Trophoblast cell (in vitro differentiated cells and primary cell): ENCODE data around the gene ERVMER34-1.

Experiments
- DNase-seq, 2 donors: peaks; one replicate each; pipeline ENCODE4 v3.0.0-alpha.2; 2016
- H2AFZ ChIP-seq: 2 replicates; pipeline ENCODE4 v1.6.1; 2013; ENCODE audit warnings: low read length, moderate library complexity, mild to moderate bottlenecking; ENCODE audit not compliant: insufficient read depth, poor library complexity
- H2AK5ac ChIP-seq: 2 replicates; pipeline ENCODE4 v1.6.1; 2013; ENCODE audit warnings: mild to moderate bottlenecking, low read length
- H2BK120ac ChIP-seq: 2 replicates; pipeline ENCODE4 v1.6.1; 2013; ENCODE audit warnings: low read length, mild to moderate bottlenecking, moderate library complexity; ENCODE audit not compliant: insufficient read depth, poor library complexity
- H2BK12ac ChIP-seq: 2 replicates; pipeline ENCODE4 v1.6.1; 2013; ENCODE audit warnings: mild to moderate bottlenecking, low read length, moderate library complexity
- H2BK5ac ChIP-seq: 2 replicates; pipeline ENCODE4 v1.6.1; 2013; ENCODE audit warnings: low read length, low read depth, moderate library complexity, mild to moderate bottlenecking; ENCODE audit not compliant: poor library complexity
- H3K14ac ChIP-seq: 2 replicates; pipeline ENCODE4 v1.6.1; 2013; ENCODE audit warnings: mild to moderate bottlenecking, low read length
- H3K18ac ChIP-seq: 2 replicates; pipeline ENCODE4 v1.6.1; 2013; ENCODE audit warnings: mild to moderate bottlenecking, low read length
- H3K23ac ChIP-seq: 2 replicates; pipeline ENCODE4 v1.6.1; 2013; ENCODE audit warnings: low read length
- H3K27ac ChIP-seq: 2 replicates; pipeline ENCODE4 v1.5.1; 2013; ENCODE audit warnings: low read depth, mild to moderate bottlenecking, inconsistent platforms, low read length, moderate library complexity
- H3K27me3 ChIP-seq: 2 replicates; pipeline ENCODE4 v1.6.1; 2013; ENCODE audit warnings: inconsistent platforms, mild to moderate bottlenecking, low read length, moderate library complexity; ENCODE audit not compliant: insufficient read depth
- H3K36me3 ChIP-seq, 2 experiments: 1 replicate in 1 of 2; 2 replicates in 1 of 2; pipeline ENCODE4 v1.6.1; 2013; ENCODE audit warnings: low read length in 2 of 2, mild to moderate bottlenecking in 2 of 2, moderate library complexity in 1 of 2; ENCODE audit not compliant: insufficient read depth in 2 of 2, control insufficient read depth in 1 of 2
- H3K4ac ChIP-seq: 2 replicates; pipeline ENCODE4 v1.6.1; 2013; ENCODE audit warnings: low read depth, mild to moderate bottlenecking, low read length, moderate library complexity
- H3K4me1 ChIP-seq, 2 experiments: 1 replicate in 1 of 2; 2 replicates in 1 of 2; pipeline ENCODE4 v1.6.1; 2013; ENCODE audit warnings: low read length in 2 of 2, mild to moderate bottlenecking in 2 of 2, moderate library complexity in 1 of 2; ENCODE audit not compliant: insufficient read depth in 2 of 2, control insufficient read depth in 1 of 2
- H3K4me2 ChIP-seq: 2 replicates; pipeline ENCODE4 v1.6.1; 2013; ENCODE audit warnings: inconsistent platforms, mild to moderate bottlenecking, low read length, moderate library complexity
- H3K4me3 ChIP-seq: 2 replicates; pipeline ENCODE4 v1.5.1; 2013; ENCODE audit warnings: mild to moderate bottlenecking, low read depth, low read length, inconsistent platforms
- H3K79me1 ChIP-seq: one replicate; pipeline ENCODE4 v1.6.1; 2013; ENCODE audit warnings: low read length
- H3K79me2 ChIP-seq: 2 replicates; pipeline ENCODE4 v1.6.1; 2013; ENCODE audit warnings: low read length, mild to moderate bottlenecking; ENCODE audit not compliant: control insufficient read depth, insufficient read depth, poor library complexity
- H3K9ac ChIP-seq: 2 replicates; pipeline ENCODE4 v1.6.1; 2013; ENCODE audit warnings: mild to moderate bottlenecking, low read length
- H3K9me3 ChIP-seq: 2 replicates; pipeline ENCODE4 v1.6.1; 2013; ENCODE audit warnings: low read depth, mild to moderate bottlenecking, control low read depth, inconsistent platforms, low read length; ENCODE audit not compliant: insufficient read depth
- H4K12ac ChIP-seq: 2 replicates; pipeline ENCODE4 v1.6.1; 2013; ENCODE audit warnings: low read depth, mild to moderate bottlenecking, low read length, moderate library complexity
- H4K8ac ChIP-seq: 2 replicates; pipeline ENCODE4 v1.6.1; 2013; ENCODE audit warnings: low read depth, mild to moderate bottlenecking, low read length, moderate library complexity
- H4K91ac ChIP-seq: one replicate; pipeline ENCODE4 v1.6.1; 2013; ENCODE audit warnings: low read depth, mild to moderate bottlenecking, low read length, moderate library complexity
- WGBS: extraction: QIAGEN DNeasy Blood & Tissue Kit; methylation state at CpG from one replicate; pipeline ENCODE4 v1.1.7; 2013; ENCODE audit warnings: missing lambda C conversion rate; ENCODE audit not compliant: insufficient read length, insufficient coverage; ENCODE audit errors: extremely low coverage; 5-methylcytosine and 5-hydroxymethylcytosine counted together

Gene ERVMER34-1

GRCh38 chr4:52704133-52704532 is 47.1 kb downstream of the ERVMER34-1 start:
- H3K14ac ChIP-seq = no peak overlapping the region
- no peak overlapping the region for H3K4me3 ChIP-seq
- no peak overlapping the region for H2AK5ac ChIP-seq
- H3K4ac ChIP-seq = no peak overlapping the region
- no peak overlapping the region for H3K27ac ChIP-seq
- H3K79me2 ChIP-seq = no peaks in the 10 kb centered on the region
- no peak overlapping the region for H2BK12ac ChIP-seq
- no peak overlapping the region for H3K23ac ChIP-seq
- no peak overlapping the region for H4K12ac ChIP-seq
- no peak overlapping the region for H4K8ac ChIP-seq
- no CpG with 5 or more reads among the region's 1 CpG for WGBS
- H3K9ac ChIP-seq = no peak overlapping the region
- no peaks in the 10 kb centered on the region for H3K4me1 ChIP-seq
- no peaks in the 10 kb centered on the region for H3K79me1 ChIP-seq
- no peak overlapping the region for H2BK5ac ChIP-seq
- no peaks in the 10 kb centered on the region for H3K27me3 ChIP-seq
- no peak for DNase-seq
- H4K91ac ChIP-seq = no peak overlapping the region
- H3K9me3 ChIP-seq = no peaks in the 10 kb centered on the region
- H3K18ac ChIP-seq = no peak overlapping the region
- no peak overlapping the region for H3K4me2 ChIP-seq
- no peak overlapping the region for H2AFZ ChIP-seq
- H2BK120ac ChIP-seq = no peak overlapping the region
- no peaks in the 10 kb centered on the region for H3K36me3 ChIP-seq

GRCh38 chr4:52701207-52701606 is 50.0 kb downstream of the ERVMER34-1 start:
- no peak for DNase-seq
- no peak overlapping the region for H4K91ac ChIP-seq
- no CpG with 5 or more reads among the region's 3 CpGs for WGBS

GRCh38 chr4:52694936-52695335 is 56.3 kb downstream of the ERVMER34-1 start:
- Histone ChIP-seq H2AFZ (no peak overlapping the region), H2BK120ac (no peak overlapping the region), H4K8ac (no peak overlapping the region), H3K4me3 (no peak overlapping the region), H3K18ac (no peak overlapping the region), H3K27me3 (no peaks in the 10 kb centered on the region), H3K79me2 (no peaks in the 10 kb centered on the region), H3K23ac (no peak overlapping the region), H4K12ac (no peak overlapping the region), H3K9me3 (no peaks in the 10 kb centered on the region), H3K27ac (no peak overlapping the region), H2BK12ac (no peak overlapping the region), H3K9ac (no peak overlapping the region), H3K79me1 (no peaks in the 10 kb centered on the region), H3K4me2 (no peak overlapping the region), H2BK5ac (no peak overlapping the region), H3K4ac (no peak overlapping the region), H3K14ac (no peak overlapping the region), H4K91ac (no peak overlapping the region), H3K36me3 (no peaks in the 10 kb centered on the region), H2AK5ac (no peak overlapping the region), H3K4me1 (no peaks in the 10 kb centered on the region)
- no CpG with 5 or more reads among the region's 2 CpGs for WGBS
- no peak for DNase-seq

More at GRCh38 chr4:52701207-52701606, 50.0 kb downstream of the ERVMER34-1 start:
- Histone ChIP-seq H3K79me2 (no peaks in the 10 kb centered on the region), H2BK5ac (no peak overlapping the region), H3K4me1 (no peaks in the 10 kb centered on the region), H3K36me3 (no peaks in the 10 kb centered on the region), H2BK120ac (no peak overlapping the region), H3K4ac (no peak overlapping the region), H3K14ac (no peak overlapping the region), H3K18ac (no peak overlapping the region), H3K9ac (no peak overlapping the region), H2AFZ (no peak overlapping the region), H3K27ac (no peak overlapping the region), H3K79me1 (no peaks in the 10 kb centered on the region), H3K23ac (no peak overlapping the region), H3K4me2 (no peak overlapping the region), H2AK5ac (no peak overlapping the region), H4K12ac (no peak overlapping the region), H3K27me3 (no peaks in the 10 kb centered on the region), H3K9me3 (no peaks in the 10 kb centered on the region), H2BK12ac (no peak overlapping the region), H3K4me3 (no peak overlapping the region), H4K8ac (no peak overlapping the region)

- H3K9ac ChIP-seq = no peak overlapping the region
- H3K14ac ChIP-seq = no peak overlapping the region
- no peak overlapping the region for H2BK5ac ChIP-seq
- no peak overlapping the region for H4K91ac ChIP-seq
- H4K12ac ChIP-seq = no peak overlapping the region
- no peaks in the 10 kb centered on the region for H3K79me2 ChIP-seq
- H3K27ac ChIP-seq = no peak overlapping the region
- H3K4ac ChIP-seq = no peak overlapping the region
- no peaks in the 10 kb centered on the region for H3K4me1 ChIP-seq
- no peaks in the 10 kb centered on the region for H3K79me1 ChIP-seq
- H3K18ac ChIP-seq = no peak overlapping the region
- DNase-seq = no peak
- no peak overlapping the region for H3K4me2 ChIP-seq
- H3K4me3 ChIP-seq = no peak overlapping the region
- no peak overlapping the region for H2AK5ac ChIP-seq
- H3K36me3 ChIP-seq = no peaks in the 10 kb centered on the region
- H2BK12ac ChIP-seq = no peak overlapping the region
- no peaks in the 10 kb centered on the region for H3K27me3 ChIP-seq
- no peaks in the 10 kb centered on the region for H3K9me3 ChIP-seq
- no peak overlapping the region for H3K23ac ChIP-seq
- H2BK120ac ChIP-seq = no peak overlapping the region
- H2AFZ ChIP-seq = no peak overlapping the region
- H4K8ac ChIP-seq = no peak overlapping the region
Observed at GRCh38 chr4:52693492-52693891, 57.7 kb downstream of the ERVMER34-1 start.
